Tongue (tissue), 2 donors: Measurements from ENCODE around the gene XRCC5. TPM values are rescaled to one million over a fixed set of nuclear protein-coding genes. Genes with fewer than 3 reads are reported as not detected.
"Not testable (repeated sequence)": the region's sequence is repeated elsewhere in the genome, so short reads cannot be mapped to it uniquely, and the experiment has no call there.

ENCODE experiments used
- DNase-seq: peaks from one replicate; pipeline ENCODE4 v3.0.0-alpha.2; 2015
- total RNA-seq: library from RNA; depleted of rRNA; stranded (reverse); fragments of >200 nt; gene quantifications from one replicate; pipeline ENCODE4 v1.2.3, GENCODE V29; 2014

Gene XRCC5
- total RNA-seq, 1 donor from 2014 or later, result 210 TPM

GRCh38 chr2:216202626-216203250, 93.6 kb downstream of the XRCC5 start:
- no peak for DNase-seq

- no peak for DNase-seq
Observed at GRCh38 chr2:216205486-216205885, 96.3 kb downstream of the XRCC5 start.

- no peak for DNase-seq
Observed at GRCh38 chr2:216206041-216206703, 97.0 kb downstream of the XRCC5 start.

GRCh38 chr2:216206821-216207220, 97.7 kb downstream of the XRCC5 start:
- no peak for DNase-seq

GRCh38 chr2:216208661-216209060, 99.5 kb downstream of the XRCC5 start:
- not testable (repeated sequence) for DNase-seq

- DNase-seq, result no peak
Observed at GRCh38 chr2:216210701-216211540, 101.8 kb downstream of the XRCC5 start.

- no peak for DNase-seq
Observed at GRCh38 chr2:216211614-216212145, 102.5 kb downstream of the XRCC5 start.

- no peak for DNase-seq
Observed at GRCh38 chr2:216214768-216215167, 105.6 kb downstream of the XRCC5 start.

- DNase-seq, result no peak
Observed at GRCh38 chr2:216215658-216216390, 106.7 kb downstream of the XRCC5 start.

- DNase-seq, result no peak
Observed at GRCh38 chr2:216216951-216217903, 108.1 kb downstream of the XRCC5 start.

- DNase-seq, result peak; percentile 29
Observed at GRCh38 chr2:216217904-216218260, 108.7 kb downstream of the XRCC5 start.

GRCh38 chr2:216219861-216220260, 110.7 kb downstream of the XRCC5 start:
- no peak for DNase-seq

- no peak for DNase-seq
Observed at GRCh38 chr2:216220976-216221375, 111.8 kb downstream of the XRCC5 start.

GRCh38 chr2:216221811-216222210, 112.7 kb downstream of the XRCC5 start:
- DNase-seq, result no peak

- DNase-seq, result no peak
Observed at GRCh38 chr2:216222650-216223352, 113.7 kb downstream of the XRCC5 start.

GRCh38 chr2:216224388-216224787, 115.2 kb downstream of the XRCC5 start:
- DNase-seq, result no peak

- no peak for DNase-seq
Observed at GRCh38 chr2:216229277-216229914, 120.2 kb downstream of the XRCC5 start.

GRCh38 chr2:216231867-216232266, 122.7 kb downstream of the XRCC5 start:
- no peak for DNase-seq

- no peak for DNase-seq
Observed at GRCh38 chr2:216232721-216233120, 123.6 kb downstream of the XRCC5 start.
